Kidney capillary endothelial cell (primary cell): ENCODE measurements around the gene TLE1.

ENCODE experiments used
- DNase-seq: peaks from one replicate; pipeline ENCODE4 v3.0.0-alpha.2; 2018; ENCODE audit warnings: low spot score

The TLE1 gene

GRCh38 chr9:81686614-81687520, 2.5 kb downstream of the TLE1 start:
- peak; percentile 74 for DNase-seq

GRCh38 chr9:81685763-81686613, 3.4 kb downstream of the TLE1 start:
- no peak for DNase-seq

- no peak for DNase-seq
Measured at GRCh38 chr9:81684635-81685034, 4.7 kb downstream of the TLE1 start.

- DNase-seq = no peak
Measured at GRCh38 chr9:81683704-81684103, 5.6 kb downstream of the TLE1 start.

- no peak for DNase-seq
Measured at GRCh38 chr9:81683238-81683637, 6.1 kb downstream of the TLE1 start.

GRCh38 chr9:81682797-81683196, 6.5 kb downstream of the TLE1 start:
- DNase-seq = peak; percentile 24

- DNase-seq = no peak
Measured at GRCh38 chr9:81682177-81682576, 7.2 kb downstream of the TLE1 start.

- no peak for DNase-seq
Measured at GRCh38 chr9:81680506-81680905, 8.8 kb downstream of the TLE1 start.

GRCh38 chr9:81680006-81680405, 9.3 kb downstream of the TLE1 start:
- no peak for DNase-seq

GRCh38 chr9:81678088-81678487, 11.3 kb downstream of the TLE1 start:
- DNase-seq = no peak

- no peak for DNase-seq
Measured at GRCh38 chr9:81676395-81676794, 13.0 kb downstream of the TLE1 start.

GRCh38 chr9:81673310-81673709, 16.0 kb downstream of the TLE1 start:
- no peak for DNase-seq

- no peak for DNase-seq
Measured at GRCh38 chr9:81671880-81672280, 17.5 kb downstream of the TLE1 start.

- DNase-seq = no peak
Measured at GRCh38 chr9:81669866-81670265, 19.5 kb downstream of the TLE1 start.

GRCh38 chr9:81669041-81669651, 20.2 kb downstream of the TLE1 start:
- DNase-seq = no peak

GRCh38 chr9:81666123-81666522, 23.2 kb downstream of the TLE1 start:
- no peak for DNase-seq

- DNase-seq = no peak
Measured at GRCh38 chr9:81665322-81665871, 23.9 kb downstream of the TLE1 start.

GRCh38 chr9:81664638-81665222, 24.6 kb downstream of the TLE1 start:
- DNase-seq = no peak

GRCh38 chr9:81661339-81661738, 28.0 kb downstream of the TLE1 start:
- DNase-seq = no peak

- no peak for DNase-seq
Measured at GRCh38 chr9:81656871-81657337, 32.4 kb downstream of the TLE1 start.

- no peak for DNase-seq
Measured at GRCh38 chr9:81656004-81656403, 33.3 kb downstream of the TLE1 start.

- peak; percentile 14 for DNase-seq
Measured at GRCh38 chr9:81653240-81653639, 36.1 kb downstream of the TLE1 start.
